NT2/D1 (cell line): ENCODE results near the gene AK4.
"Not testable (repeated sequence)": the region's sequence is repeated elsewhere in the genome, so short reads cannot be mapped to it uniquely, and the experiment has no call there.

Experiments used
- DNase-seq: peaks from one replicate; pipeline ENCODE4 v3.0.0-alpha.2; 2011; ENCODE audit warnings: low read depth, low spot score
- H3K27me3 ChIP-seq: 2 replicates; pipeline ENCODE4 v1.6.0; 2011; ENCODE audit warnings: mild to moderate bottlenecking; ENCODE audit not compliant: insufficient read length, insufficient read depth
- H3K36me3 ChIP-seq: 2 replicates; pipeline ENCODE4 v1.6.1; 2011; ENCODE audit warnings: mild to moderate bottlenecking, low read length, mixed read lengths; ENCODE audit not compliant: insufficient read depth, insufficient read length
- H3K4me1 ChIP-seq: 2 replicates; pipeline ENCODE4 v1.5.1; 2011; ENCODE audit not compliant: insufficient read depth, insufficient read length
- H3K4me3 ChIP-seq: 2 replicates; pipeline ENCODE4 v1.5.1; 2011; ENCODE audit warnings: low read depth; ENCODE audit not compliant: insufficient read length
- H3K9ac ChIP-seq: 2 replicates; pipeline ENCODE4 v1.6.0; 2011; ENCODE audit warnings: low read depth; ENCODE audit not compliant: insufficient read length
- H3K9me3 ChIP-seq: 2 replicates; pipeline ENCODE4 v1.5.1; 2011; ENCODE audit warnings: mild to moderate bottlenecking, low read length; ENCODE audit not compliant: insufficient read depth
- SUZ12 ChIP-seq: IDR thresholded peaks from 2 replicates; pipeline ENCODE4 v1.6.1; 2011; ENCODE audit not compliant: insufficient read length, insufficient read depth; ENCODE audit errors: extremely low read depth
- YY1 ChIP-seq: IDR thresholded peaks from 2 replicates; pipeline ENCODE4 v1.6.1; 2011; ENCODE audit not compliant: insufficient read length, insufficient read depth
- ZNF274 ChIP-seq: IDR thresholded peaks from 2 replicates; pipeline ENCODE4 v1.6.1; 2011; ENCODE audit warnings: mild to moderate bottlenecking, low read depth, low read length

The AK4 gene

DNA sequence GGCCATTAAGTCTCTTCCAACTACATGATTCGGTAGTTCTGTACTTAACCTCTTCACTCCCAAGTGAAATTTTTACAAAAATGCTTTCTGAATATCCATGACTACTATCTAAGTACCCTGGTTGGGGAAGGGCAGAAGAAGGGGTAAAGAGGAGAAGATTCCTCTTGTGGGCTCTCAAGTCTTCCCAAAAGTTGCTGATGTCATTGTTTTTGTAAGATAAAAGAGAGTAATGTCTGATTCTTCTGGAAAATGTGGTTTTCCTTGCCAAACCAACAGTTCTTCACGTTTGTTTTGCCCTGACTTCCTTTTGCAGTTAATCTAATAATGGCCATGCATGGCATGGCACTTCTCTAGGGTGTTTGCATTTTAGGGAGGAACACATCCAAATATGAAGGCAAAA, 34.7 kb upstream of the AK4 start:
- Histone ChIP-seq H3K9me3 (peaks cover 9% of the 10 kb centered on the region; the same call in 1 of the 2 replicates), H3K4me3 (no peak overlapping the region), H3K27me3 (no peaks in the 10 kb centered on the region), H3K9ac (no peak overlapping the region), H3K4me1 (peaks cover 2% of the 10 kb centered on the region), H3K36me3 (no peaks in the 10 kb centered on the region)
- no peak for DNase-seq
- TF ChIP-seq ZNF274: no peak
- no peak for TF ChIP-seq SUZ12
- TF ChIP-seq YY1: no peak

DNA sequence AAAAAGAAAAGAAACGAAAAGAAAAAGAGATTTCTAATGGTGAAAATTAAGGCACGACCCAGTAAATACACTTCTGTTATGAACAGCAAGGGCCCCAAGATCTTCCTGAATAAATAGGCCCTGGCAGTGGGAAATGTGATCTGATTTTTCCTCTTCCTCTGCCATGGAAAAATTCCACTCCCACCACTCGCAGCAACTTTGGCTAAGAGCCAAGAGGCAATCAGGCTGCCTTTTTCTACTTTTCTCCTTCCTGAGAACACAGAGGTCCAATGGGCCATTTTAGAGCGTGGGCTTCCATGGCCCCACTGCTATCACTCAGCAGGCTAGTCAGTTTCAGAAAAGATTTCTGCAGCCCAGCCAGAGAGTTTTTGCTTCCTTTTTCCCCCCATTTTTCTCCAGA, 33.7 kb upstream of the AK4 start:
- no peak overlapping the region for H3K9ac ChIP-seq
- H3K4me3 ChIP-seq: no peak overlapping the region
- peaks cover 2% of the 10 kb centered on the region for H3K4me1 ChIP-seq
- TF ChIP-seq SUZ12 (no peak), ZNF274 (no peak), YY1 (no peak)
- H3K27me3 ChIP-seq: no peaks in the 10 kb centered on the region
- no peak for DNase-seq
- H3K36me3 ChIP-seq: no peaks in the 10 kb centered on the region
- H3K9me3 ChIP-seq: peaks cover 9% of the 10 kb centered on the region; the same call in 1 of the 2 replicates

DNA sequence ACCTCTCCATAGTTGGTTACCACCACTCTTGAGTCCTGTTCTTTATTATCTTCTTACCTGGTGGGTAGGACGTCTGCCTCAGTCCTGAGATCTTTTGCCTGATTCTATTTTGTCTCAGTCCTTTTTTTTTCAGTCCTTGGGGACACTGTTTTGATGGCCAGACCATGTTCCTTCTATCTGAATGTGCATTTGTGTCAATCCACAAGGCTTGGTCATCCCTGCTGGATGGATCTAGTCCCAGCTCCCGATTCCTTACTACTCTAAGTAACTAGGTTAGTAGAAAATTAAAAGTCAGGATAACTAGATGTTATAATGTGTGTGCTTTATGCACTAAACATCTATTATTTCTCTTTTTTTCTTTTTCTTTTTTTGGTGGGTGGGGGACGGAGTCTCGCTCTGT, 28.1 kb upstream of the AK4 start:
- Histone ChIP-seq H3K4me3 (no peak overlapping the region), H3K27me3 (no peaks in the 10 kb centered on the region), H3K4me1 (no peaks in the 10 kb centered on the region), H3K9me3 (no peaks in the 10 kb centered on the region), H3K9ac (no peak overlapping the region), H3K36me3 (no peaks in the 10 kb centered on the region)
- no peak for DNase-seq
- TF ChIP-seq ZNF274: no peak
- TF ChIP-seq SUZ12: no peak
- no peak for TF ChIP-seq YY1

DNA sequence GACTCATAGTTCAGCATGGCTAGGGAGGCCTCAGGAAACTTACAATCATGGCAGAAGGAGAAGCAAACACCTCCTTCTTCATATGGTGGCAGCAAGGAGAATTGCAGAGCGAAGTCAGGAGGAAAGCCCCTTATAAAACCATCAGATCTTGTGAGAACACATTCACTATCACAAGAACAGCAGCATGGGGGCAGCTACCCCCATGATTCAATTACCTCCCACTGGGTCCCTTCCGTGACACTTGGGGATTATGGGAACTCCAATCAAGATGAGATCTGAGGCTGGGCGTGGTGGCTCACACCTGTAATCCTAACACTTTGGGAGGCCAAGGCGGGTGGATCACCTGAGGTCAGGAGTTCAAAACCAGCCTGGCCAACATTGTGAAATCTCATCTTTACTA, 18.9 kb upstream of the AK4 start:
- H3K9ac ChIP-seq, DNase-seq, H3K27me3 ChIP-seq, H3K9me3 ChIP-seq, H3K36me3 ChIP-seq, H3K4me1 ChIP-seq, H3K4me3 ChIP-seq: not testable (repeated sequence)

DNA sequence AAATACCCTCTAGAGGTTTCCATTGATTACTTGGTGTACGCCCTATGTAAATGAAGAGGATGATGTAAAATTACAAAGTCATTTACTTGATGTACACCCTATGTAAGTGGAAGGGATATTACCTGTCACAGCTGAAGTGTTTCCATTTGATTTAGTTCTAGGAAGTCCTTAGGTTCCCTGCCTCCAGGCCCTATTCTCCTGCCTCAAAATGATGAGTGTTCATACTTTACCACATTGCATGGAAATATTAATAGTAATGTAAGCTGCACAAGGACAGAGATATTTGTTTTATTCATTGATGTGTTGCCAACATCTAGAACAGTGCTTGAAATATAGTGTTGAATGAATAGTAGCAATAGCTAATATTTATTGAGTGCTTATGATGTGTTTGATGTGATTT, 9.5 kb upstream of the AK4 start:
- Histone ChIP-seq H3K36me3 (no peaks in the 10 kb centered on the region), H3K9me3 (no peaks in the 10 kb centered on the region), H3K9ac (no peak overlapping the region), H3K27me3 (peaks cover 56% of the 10 kb centered on the region), H3K4me3 (no peak overlapping the region), H3K4me1 (no peaks in the 10 kb centered on the region)
- TF ChIP-seq ZNF274 (no peak), SUZ12 (no peak), YY1 (no peak)
- no peak for DNase-seq

DNA sequence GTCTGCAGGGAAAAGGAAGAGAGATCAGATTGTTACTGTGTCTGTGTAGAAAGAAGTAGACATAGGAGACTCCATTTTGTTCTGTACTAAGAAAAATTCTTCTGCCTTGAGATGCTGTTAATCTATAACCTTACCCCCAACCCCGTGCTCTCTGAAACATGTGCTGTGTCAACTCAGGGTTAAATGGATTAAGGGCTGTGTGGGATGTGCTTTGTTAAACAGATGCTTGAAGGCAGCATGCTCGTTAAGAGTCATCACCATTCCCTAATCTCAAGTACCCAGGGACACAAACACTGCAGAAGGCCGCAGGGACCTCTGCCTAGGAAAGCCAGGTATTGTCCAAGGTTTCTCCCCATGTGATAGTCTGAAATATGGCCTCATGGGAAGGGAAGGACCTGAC, 8.2 kb upstream of the AK4 start:
- not testable (repeated sequence) for DNase-seq, H3K9ac ChIP-seq, H3K4me1 ChIP-seq, H3K36me3 ChIP-seq, H3K9me3 ChIP-seq, H3K4me3 ChIP-seq
- H3K27me3 ChIP-seq: peaks cover 68% of the 10 kb centered on the region

DNA sequence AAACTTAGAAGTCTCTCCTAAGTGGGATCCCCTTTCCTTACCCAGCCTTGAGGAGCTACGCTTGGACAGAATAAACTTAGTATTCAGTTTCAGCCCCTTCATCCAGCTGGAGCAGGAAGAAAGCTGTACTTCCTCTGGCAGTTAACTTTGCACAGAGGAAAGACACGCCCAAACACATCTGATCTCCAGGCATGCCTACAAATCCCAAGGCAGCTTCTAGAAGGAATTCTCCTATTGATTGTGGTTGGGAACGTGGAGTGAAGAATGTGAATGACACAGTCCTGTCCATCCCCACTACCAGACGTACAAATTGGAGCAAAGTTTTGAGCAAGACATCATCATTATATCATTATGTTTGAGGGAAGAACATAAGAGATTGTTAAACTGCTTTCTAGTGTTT, 6.6 kb upstream of the AK4 start:
- TF ChIP-seq YY1 (no peak), SUZ12 (no peak), ZNF274 (no peak)
- DNase-seq: no peak
- Histone ChIP-seq H3K9me3 (no peaks in the 10 kb centered on the region), H3K27me3 (peaks cover 81% of the 10 kb centered on the region), H3K4me1 (no peaks in the 10 kb centered on the region), H3K36me3 (no peaks in the 10 kb centered on the region), H3K4me3 (no peak overlapping the region), H3K9ac (no peak overlapping the region)

DNA sequence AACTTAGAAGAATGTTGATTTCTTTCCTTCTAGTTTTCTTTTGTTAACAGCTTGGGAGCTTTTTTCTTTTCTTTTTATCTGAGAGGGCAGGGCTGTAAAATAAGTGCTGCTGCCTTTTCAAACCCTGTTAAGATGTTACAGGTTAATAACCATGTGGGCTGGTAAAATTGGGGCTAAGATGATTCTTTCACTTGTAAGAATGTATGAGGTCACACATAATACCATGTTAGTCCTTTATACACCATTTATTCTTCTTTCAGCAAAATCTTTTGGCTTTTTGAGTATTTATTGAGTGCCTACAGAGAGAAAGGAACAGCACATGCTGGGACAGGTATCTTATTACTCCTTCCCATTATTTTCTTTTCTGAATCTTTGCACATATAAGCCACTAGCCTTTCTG, 6.1 kb upstream of the AK4 start:
- DNase-seq: no peak
- Histone ChIP-seq H3K4me3 (no peak overlapping the region), H3K9me3 (no peaks in the 10 kb centered on the region), H3K36me3 (no peaks in the 10 kb centered on the region), H3K9ac (no peak overlapping the region), H3K4me1 (no peaks in the 10 kb centered on the region), H3K27me3 (peaks cover 87% of the 10 kb centered on the region)
- no peak for TF ChIP-seq SUZ12
- TF ChIP-seq YY1: no peak
- TF ChIP-seq ZNF274: no peak

DNA sequence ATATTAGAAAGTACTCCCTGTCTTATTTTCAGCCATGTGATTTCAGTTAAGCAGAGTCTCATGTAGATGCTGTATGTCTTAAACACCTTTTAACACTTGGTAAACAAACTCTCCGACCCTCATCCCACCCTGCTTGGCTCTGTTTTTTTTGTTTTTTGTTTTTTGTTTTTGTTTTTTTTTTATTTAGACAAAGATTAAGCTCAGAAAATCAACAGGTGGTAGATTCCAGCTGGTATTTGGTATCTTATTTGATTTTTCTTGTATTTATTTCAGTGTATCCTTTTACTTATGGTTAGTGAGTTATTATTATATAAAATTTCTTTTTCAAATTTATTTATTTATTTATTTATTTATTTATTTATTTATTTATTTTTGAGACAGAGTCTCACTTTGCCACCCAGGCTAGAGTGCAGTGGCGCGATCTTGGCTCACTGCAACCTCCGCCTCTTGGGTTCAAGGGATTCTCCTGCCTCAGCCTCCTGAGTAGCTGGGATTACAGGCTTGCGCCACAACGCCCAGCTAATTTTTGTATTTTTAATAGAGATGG, 4.8 kb upstream of the AK4 start:
- H3K27me3 ChIP-seq: peaks cover 90% of the 10 kb centered on the region
- not testable (repeated sequence) for H3K4me3 ChIP-seq, H3K36me3 ChIP-seq, DNase-seq, H3K9me3 ChIP-seq, H3K9ac ChIP-seq, H3K4me1 ChIP-seq
